COLO668 (cell line): ENCODE results near the gene DPEP1.

ENCODE experiments used
- DNase-seq: peaks from one replicate; lab custom pipeline; 2025; ENCODE audit not compliant: unreplicated experiment; lab: John Stamatoyannopoulos, UW

Gene DPEP1

DNA sequence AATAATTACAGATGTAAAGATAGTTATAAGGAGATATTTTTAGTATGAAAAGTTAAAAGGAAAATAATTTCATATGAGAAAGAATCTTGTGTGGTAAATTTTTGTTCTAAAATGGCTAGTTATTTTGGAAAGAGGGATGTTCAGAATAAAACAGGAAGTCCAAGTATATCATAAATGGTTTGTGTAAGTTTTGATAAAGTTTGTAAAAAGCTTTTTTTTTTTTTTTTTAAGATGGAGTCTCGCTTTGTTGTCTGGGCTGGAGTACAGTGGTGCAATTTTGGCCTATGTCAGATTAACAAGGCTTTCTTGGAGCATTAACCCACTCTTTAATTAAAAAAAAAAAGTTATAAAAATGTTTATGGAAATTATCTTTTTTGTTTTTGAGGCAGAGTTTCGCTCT is 64.8 kb downstream of the DPEP1 start:
- DNase-seq, result no peak

DNA sequence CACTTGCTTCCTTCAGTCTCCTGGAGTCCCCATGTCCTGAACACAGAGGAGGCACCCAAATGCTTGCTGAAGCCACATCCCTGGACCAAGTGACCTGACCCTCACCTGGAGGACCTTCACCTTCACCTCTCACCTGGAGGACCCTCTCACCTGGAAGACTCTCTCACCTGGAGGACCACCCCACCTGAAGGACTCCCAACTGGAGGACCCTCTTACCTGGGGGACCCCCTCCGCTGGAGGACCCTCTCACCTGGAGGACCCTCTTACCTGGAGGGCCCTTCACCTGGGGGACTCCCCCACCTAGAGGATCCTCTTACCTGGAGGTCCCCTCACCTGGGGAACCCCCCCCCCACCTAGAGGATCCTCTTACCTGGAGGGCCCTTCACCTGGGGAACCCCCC is 72.5 kb downstream of the DPEP1 start:
- DNase-seq, result no peak

DNA sequence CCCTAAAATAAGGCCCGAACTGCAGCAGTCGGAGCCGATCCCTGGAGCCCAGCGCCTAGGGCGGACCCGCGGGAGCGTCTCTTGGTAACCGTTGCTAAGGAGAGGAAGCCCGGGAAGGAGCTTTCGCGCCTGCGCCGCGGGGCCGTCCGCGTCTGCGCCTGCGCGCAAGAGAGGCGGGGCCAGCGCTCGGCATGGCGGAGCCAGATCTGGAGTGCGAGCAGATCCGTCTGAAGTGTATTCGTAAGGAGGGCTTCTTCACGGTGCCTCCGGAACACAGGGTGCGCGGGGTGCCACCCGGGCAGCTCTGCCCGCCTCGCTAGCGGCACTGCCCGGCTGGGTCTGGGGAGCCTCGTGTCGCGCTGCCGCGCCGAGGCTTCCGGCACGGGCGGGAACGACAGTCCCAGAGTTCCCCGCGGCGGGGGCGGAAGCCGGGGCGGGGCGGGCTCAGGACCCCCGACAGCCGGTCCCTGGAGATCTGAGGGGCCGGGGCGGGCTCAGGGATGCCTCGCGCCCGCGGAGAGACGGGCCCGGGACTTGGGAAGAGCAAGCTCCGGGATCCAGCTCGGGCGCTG is 73.2 kb downstream of the DPEP1 start, which contains the start of gene CDK10:
CDK10 (plus strand) TSS at position 170 of the 572 bp plus-strand sequence; CDS start at position 192, 22 bp downstream.
- DNase-seq, result peak; percentile 93

DNA sequence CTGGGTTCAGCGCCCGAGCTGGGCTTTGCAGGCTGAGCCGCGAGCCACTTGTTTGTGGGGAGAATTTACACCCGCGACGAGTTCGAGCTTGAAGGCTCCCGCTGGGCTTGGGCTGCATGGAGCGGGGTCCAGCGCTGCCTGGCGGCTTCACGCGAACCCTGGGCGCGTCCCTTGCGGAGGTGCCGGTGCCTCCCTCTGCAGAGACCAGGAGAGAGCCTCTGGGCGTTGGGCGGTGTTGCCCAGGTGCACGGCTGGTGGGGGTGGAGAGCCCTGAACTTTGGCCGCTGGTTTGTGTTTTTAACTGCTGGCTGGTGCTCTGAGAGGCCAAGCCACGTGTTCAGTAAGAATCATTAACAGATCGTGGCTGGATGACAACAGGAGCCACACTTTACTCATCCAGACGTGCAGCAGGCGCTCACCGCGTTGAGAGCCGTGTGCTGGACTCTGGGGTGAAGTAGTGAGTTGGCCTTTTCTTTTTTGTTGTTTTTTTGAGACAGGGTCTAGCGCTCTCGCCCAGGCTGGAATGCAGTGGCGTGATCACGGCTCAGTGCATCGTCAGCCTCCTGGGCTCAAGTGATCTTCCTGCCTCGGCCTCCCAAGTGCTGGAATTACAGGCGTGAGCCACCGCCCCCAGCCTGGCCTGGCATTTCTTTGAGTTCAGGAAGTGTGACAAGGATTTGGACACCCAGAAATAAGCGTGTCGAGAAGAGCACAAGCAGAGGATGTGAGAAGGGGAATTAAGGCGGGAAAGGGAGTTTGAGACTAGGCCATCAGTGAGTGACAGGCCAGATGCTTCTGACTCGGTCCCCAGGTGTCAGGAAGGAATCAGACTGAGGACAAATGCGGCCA is 73.9 kb downstream of the DPEP1 start:
- DNase-seq, result peak; percentile 86
